GM21360 (cell line): ENCODE data around the gene NDUFB7.
"Not testable (repeated sequence)": the region's sequence is repeated elsewhere in the genome, so short reads cannot be mapped to it uniquely, and the experiment has no call there.

Experiments
- ATAC-seq: cut with Tn5 transposase; IDR thresholded peaks from one replicate; pipeline ENCODE4 v1.9.1; 2021; ENCODE audit warnings: mild to moderate bottlenecking, moderate library complexity; ENCODE audit not compliant: unreplicated experiment

Gene NDUFB7

DNA sequence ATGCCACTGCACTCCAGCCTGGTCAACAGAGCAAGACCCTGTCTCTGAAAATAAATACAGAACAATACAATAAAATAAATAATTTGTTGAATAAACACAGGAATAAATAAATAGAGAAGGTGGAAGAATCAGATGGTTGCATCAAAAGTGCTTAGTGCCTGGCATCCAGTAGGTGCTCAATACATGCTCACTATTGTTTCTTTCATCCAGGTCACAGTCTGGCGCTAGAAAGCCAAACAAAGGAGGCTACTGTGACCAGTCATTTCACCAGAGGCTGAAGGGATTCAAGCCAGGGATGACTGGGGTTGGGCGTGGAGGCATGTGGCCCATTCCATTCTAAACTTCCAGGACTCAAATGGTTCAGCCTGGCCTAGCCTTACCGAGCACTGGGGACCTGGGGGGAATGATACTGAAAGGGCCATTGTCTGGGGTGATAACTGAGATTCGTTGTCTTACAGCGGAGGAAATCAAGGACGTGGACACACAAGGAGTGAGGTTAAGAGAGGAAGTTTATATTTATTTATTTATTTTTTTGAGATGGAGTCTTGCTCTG, 3.6 kb upstream of the NDUFB7 start:
- no peak for ATAC-seq

DNA sequence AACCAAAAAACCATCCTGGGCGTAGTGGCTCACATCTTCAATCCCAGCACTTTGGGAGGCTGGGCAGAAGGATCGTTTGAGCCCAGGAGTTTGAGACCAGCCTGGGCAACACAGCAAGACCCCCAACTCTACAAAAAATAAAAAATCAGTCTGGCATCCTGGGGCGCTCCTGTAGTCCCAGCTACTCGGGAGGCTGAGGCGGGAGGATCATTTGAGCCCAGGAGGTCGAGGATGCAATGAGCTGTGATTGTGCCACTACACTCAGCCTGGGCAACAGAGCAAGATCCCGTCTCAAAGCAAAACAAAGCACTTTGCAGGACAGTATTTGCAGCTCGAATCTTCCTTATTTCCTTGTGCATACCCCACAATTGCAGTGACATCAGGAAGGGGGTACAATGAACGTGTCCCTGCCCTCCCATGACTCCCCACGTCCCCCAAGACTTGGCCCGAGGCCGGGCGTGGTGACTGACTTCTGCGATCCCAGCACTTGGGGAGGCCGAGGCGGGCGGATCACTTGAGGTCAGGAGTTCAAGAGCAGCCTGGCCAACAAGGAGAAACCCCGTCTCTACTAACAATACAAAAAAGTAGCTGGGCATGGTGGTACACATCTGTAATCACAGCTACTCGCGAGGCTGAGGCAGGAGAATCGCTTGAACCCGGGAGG, 870 bp downstream of the NDUFB7 start:
- ATAC-seq: no peak

DNA sequence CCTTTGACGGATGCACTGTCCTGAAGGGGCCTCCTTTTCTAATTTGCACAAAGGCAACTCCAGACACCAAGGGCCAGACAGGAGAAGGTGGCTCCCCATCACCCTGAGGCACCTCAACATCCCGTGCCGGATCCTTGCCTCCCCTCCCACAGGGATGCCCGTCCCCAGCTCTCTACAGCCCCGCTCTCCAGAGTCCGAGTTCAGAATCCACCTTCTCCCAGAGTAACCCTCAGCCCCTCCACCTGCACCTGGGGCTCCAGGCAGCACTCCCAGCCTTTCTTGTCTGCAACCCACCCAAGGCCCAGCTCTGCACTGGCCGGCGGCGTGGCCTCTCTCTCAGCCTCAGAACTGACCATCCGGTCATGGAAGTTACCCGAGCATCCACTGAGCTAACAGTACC, 4.8 kb downstream of the NDUFB7 start:
- no peak for ATAC-seq

DNA sequence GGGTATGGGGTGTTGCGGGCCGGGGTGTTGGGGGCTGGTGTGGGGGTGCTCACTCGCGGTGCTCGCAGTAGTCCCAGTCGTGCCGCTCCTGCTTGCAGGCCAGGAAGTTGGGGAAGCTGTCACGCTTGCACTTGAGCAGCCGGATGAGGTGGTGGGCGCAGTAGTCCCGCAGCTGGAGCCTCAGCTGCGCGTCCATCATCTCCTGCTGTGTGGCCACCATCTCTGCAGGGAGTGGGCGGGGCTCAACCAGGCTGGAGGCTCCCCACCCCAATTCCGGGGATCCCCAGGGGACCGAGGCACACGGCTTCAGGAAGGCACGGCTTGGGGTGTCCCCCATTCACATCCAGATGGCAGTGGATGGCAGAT, 5.2 kb downstream of the NDUFB7 start:
- no peak for ATAC-seq

DNA sequence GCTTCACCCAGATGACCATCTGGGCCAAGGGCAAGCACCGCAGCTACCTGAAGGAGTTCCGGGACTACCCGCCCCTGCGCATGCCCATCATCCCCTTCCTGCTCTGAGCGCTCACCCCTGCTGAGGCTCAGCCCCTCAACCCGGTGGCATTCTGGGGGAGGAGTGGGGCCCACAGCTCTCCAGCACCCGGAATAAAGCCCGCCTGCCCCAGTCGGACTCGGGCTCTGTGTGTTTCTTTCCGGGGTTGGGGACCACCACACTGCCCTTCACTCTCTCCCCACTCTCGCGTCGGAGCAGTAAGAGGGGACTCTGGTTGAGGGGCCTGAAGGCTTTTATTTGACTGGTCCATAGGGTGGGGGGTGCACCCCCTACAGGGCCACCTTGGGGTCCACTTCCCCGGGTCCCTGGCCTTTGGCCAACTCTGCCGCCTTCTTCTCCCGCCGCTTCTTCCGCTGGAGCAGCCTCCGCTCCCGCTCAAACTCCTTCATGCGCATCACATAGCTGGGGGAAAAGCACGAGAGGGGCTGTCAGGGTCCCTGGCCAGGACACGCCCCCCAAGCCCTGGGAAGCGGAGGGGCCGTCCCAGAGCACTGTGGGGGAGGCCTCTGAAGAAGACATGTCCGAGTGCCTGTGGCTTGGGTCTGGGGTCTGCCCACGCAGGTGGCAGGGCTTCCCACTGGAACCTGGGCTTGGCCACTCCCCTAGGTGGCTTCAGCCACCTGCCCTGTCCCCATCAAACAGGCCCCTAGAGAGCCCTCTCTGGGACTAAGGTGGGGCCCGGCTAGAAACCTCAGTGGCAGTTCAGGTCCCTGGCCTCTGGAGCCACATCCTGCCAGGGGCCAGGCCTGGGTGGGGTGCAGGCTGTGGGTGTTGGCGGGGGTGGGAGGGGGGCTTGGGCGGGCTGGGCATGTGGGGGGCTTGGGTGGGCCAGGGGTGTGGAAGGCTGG, 5.8 kb downstream of the NDUFB7 start:
- ATAC-seq: no peak

DNA sequence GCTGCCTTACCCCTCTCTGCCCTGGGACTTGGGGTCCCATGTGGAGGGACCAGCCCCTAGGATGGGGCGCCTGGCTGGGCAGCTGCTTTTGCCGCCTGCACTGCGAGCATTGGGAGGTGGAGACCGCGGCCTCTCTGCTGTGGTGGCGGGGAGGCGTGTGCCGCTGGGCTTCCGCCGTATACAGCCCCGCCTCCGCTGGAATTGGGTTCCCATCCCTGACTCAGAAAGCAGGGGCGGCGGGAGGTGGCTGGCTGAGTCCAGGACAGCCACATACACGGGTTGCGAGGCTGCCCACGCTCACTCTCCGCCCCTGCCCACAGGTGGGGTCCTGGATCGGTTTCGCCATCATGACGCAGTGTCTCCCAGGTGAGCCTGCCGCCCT, 6.6 kb downstream of the NDUFB7 start:
- ATAC-seq: no peak

DNA sequence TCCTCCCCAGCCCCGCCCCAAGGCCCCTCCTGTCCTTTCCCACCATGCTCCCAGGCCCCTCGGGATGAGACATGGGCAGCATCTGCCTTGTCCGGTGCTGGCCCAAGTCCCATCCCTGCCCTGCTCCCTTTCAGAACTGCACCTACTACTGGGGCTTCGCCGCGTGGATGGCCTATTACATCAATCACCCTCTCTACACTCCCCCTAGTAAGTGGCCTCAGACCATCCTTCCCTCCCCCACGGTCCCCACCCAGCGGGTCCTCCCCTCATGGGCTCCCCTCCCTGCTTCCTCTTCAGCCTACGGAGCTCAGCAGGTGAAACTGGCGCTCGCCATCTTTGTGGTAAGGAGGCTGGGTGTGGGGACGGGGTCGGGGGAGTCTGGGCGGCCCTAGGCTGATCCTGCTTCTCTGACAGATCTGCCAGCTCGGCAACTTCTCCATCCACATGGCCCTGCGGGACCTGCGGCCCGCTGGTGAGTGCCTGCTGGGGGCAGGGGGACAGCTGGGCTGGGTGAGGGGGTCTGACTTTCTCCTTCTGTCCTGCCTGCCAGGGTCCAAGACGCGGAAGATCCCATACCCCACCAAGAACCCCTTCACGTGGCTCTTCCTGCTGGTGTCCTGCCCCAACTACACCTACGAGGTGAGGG, 7.1 kb downstream of the NDUFB7 start:
- not testable (repeated sequence) for ATAC-seq

DNA sequence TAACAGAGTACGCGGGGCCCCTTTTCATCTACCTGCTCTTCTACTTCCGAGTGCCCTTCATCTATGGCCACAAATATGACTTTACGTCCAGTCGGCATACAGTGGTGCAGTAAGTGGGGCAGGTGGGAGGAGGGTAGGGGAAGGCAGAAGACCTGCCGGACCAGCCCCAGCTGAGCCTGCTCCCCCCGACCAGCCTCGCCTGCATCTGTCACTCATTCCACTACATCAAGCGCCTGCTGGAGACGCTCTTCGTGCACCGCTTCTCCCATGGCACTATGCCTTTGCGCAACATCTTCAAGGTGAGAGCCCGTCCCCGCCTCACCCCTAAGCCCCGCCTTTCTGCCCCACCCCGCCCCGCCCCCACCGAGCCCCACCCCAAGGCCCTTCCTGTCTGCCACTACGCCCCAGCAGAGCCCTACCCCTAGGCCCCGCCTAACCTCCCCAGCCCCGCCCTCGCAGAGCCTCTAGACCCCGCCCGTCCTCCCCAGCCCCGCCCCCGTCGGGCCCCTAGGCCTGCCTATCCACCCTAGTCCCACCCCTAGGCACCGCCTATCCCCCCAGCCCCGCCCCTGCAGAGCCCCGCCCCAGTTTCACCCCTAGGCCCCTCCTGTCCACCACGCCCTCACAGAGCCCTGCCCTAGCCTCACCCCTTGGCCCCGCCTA, 7.7 kb downstream of the NDUFB7 start:
- no peak for ATAC-seq

DNA sequence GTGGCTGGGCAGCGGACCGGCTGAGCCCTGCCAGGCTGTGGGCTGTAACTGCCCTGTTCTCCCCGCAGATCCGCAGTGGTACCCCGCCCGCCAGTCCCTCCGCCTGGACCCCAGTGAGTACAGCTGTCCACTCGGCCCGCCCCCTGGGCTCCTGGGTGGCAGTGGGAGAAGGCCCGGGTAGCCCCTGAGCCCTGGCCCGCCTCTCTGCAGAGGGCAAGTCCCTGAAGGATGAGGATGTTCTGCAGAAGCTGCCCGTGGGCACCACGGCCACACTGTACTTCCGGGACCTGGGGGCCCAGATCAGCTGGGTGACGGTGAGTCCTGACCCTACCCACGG, 8.3 kb downstream of the NDUFB7 start:
- no peak for ATAC-seq

DNA sequence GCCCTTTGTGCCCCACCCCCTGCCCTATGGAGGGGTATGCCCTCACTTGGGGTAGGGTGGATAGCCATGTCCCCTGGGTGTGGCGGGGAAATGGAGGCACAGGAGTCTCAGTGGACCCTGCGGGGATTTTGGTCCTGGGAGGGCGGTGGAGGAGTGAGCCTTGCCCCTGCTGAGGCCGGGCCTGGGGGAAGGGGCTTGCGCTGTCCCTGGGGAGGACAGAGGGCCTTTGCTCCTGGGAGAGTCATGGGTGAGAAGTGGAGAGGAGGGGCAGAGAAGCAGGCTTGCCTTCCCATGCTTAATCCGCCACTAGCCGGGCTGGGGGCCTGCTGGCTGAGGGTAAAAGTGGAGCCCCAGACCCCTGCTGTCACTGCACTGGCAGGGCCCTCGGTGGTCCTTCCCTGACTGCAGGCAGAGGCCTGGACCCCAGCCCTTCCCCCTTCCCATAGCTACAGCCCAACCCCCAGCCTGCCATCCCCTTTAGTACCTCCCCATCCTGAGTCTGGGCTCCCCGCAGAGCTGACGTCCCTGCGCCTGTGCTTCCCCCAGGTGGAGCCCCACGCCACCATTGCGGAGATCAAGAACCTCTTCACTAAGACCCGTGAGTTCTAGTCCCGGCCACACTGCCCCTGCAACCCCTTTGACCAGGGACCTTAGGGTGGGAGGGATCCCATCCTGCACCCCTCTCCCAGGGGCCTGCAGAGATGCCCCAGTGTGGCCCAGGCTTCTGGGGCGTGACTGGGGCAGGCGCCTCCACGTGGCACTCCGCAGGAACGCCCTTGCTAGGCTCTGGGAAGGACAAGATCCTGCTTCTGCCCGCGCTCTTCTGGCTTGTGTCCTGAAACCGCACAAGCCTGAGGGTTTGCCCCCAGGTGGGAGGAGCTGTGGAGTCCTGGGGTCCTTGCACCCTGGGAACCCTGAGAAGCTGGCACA, 8.9 kb downstream of the NDUFB7 start:
- ATAC-seq: no peak

DNA sequence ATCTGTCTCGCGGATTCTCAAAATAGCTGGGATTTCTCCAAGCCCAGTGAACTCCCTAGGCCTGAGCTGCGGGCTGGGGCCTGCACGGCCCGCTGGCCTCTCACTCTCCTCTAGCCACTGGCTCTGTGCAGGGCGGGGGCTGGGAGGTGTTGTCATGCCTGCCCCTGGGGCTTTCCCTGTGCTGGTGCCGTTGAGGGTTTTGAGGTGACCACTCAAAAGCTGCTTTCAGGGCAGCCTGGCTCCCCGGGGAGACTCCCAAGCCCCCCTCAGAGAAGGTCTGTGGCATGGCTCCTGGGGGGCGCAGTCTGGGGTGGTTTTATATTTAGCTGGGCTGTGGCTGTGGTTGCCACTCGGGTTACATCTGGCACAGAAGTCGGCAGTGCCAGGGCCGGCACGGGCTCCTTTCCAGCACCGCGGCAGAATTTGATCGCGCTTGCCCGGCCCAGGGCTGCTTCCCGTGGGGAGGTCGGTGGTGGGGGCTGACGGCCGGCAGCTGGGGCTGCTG, 10.0 kb downstream of the NDUFB7 start:
- no peak for ATAC-seq

DNA sequence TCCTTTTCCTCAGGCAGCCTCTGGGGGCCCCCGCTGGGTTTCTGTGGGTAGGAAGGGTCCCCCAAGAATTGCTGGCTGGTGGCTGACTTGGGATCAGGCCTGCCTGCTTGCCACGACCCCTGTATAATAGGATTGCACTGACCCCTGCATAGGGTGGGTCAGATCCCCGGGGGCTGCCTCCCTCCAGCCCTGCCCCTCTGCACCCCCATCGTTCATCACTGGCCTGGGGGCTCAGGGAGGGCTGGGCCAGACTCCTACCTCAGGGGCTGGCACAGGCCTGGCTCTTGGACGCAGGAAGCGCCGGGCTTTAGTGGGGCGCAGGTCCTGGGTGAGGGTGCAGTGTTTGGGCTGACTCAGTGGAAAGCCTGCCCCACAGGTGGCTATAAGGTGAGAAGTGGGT, 10.6 kb downstream of the NDUFB7 start:
- ATAC-seq: no peak

DNA sequence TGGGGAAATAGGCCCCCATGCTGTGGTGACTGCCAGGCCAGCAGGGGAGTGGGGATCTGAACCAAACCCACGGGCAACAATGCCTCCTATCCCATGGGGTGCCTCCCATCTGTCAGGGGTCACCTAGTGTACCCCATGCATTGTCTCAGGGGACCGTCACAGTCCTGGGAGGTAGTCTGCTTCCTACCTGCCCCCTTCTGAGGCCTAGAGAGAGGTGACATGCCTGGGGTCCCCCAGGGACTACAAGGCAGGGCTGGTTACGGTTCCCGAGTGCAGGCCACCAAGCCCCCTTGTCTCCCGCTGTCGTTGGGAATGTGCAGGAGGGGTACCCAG, 11.1 kb downstream of the NDUFB7 start:
- ATAC-seq: no peak

DNA sequence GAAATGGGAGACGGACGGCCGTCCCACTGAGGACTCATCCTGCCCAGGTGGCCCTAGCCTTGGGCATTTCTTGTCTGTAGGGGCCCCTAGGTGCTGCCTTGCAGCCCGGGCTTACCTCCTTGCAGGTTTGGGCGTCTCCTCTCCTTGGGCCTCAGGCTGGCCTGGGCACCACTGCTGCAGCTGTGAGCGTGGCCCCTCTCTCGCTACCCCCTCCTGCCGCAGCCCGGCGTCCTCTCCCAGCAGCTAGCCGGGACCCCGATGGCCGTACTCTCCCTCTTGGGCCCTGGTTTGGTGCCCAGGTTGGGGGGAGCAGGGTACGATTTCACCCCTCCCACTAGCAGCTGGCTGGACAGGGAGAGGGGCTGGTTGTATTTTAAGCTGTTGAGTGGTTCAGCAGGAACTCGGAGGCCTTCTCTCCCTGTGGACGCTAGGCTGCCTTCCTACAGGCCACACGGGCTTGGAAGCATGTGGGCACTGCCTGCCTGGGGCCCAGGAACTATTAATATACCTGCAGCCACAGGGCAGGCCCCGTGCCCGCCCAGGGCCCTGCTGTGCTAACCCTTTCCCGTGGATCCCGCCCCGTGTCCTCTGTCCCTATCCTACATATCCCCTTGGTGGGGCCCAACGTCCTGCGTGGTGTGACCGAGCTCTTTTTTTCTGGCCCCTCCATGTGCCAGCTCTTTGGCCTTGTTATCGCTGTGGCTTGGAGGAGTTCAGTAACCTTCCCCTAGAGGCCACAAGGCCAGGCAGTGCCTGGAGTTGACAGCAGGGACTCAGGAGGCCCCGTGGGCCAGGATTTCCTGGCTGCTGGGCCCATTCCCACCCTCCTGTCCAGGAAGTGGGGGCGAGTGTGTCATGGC, 11.7 kb downstream of the NDUFB7 start:
- no peak for ATAC-seq

DNA sequence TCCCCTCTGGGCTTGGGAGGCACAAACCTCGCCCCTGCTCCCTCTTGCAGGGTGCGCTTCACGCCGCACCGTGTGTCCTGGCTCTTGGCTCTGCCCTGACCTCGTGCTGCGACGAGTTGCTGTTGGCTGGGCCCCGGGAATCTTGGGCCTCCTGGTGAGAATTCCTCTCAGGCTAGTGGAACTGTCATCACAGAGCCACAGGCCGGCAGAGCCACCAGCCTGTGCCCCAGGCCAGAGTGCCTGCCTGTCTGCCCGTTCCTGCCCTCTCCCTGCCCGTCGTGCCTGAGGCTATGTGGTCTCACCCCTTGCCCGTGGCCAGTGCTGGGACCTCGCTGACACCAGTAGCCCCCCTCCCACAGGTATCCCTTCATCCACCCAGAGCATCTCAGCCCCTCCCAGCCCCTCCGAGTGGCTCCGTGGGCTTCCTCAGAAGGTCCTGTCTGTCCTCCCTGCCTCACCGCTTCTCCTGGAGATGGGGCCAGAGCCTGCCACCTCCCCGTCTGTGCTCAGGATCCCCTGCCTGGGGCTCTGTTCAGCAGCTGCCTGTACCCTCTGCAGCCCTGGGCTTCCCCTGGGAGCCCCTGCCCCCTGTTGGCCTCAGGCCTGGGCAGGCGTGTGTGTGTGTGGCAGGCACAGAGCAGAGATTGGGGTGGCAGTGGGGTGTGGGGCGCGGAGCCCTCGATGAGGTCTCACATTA, 13.3 kb downstream of the NDUFB7 start:
- no peak for ATAC-seq

DNA sequence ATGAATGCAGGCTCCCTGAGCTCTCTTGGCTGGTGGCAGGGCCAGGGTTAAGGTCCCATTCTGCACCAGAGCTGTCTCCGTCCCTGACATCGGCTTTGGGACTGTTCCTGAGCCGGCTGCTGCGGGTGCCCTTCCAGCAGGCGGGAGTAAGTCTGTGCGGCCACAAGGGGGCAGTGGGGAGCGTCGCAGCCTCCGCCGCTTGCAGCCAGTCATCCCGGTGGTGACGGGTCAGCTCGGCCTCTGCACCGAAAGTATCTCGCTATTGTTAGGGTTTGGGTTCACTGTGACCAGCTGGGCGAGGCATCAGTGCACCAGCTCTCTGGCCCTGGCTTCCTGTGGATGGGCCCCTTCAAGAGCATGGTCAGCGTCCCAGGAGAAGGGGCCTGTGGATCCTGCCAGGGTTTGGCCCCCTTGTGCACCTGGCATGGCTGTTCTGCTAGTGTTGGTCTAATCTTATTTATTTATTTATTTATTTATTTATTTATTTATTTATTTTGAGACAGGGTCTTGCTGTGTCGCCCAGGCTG, 15.1 kb downstream of the NDUFB7 start:
- ATAC-seq: no peak

DNA sequence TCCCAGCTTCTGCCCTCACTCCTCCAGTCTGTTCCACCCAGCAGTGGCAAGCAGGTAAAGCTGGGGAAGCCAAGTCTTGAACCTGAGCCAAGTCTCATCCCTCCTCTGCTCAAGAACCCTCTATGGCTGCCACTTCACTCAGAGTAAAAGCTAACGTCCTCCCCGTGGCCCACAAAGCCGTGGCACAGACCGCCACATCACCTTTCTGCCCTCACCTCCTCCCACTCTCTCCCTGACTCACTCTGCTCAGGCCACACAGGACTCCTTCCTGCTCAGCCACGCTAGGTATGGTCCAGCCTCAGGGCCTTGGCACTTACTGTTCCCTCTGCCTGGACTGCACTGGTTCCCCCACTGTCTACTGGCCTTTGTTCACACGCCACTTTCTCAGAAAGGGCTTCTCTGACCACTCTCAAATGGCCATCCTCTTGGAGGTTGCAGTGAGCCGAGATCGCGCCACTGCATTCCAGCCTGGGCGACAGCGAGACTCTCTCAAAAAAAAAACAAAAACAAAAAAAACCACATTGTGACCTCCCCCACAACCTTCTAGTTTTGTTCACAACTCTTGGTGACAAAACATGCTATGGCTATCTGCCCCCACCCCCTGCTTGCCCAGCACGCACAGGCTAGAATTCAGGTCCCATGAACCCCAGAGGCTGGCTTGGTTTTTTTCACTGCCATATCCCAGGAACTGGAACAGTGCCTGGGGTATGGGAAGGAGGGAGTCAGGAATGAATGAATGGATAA, 15.8 kb downstream of the NDUFB7 start:
- ATAC-seq: no peak

DNA sequence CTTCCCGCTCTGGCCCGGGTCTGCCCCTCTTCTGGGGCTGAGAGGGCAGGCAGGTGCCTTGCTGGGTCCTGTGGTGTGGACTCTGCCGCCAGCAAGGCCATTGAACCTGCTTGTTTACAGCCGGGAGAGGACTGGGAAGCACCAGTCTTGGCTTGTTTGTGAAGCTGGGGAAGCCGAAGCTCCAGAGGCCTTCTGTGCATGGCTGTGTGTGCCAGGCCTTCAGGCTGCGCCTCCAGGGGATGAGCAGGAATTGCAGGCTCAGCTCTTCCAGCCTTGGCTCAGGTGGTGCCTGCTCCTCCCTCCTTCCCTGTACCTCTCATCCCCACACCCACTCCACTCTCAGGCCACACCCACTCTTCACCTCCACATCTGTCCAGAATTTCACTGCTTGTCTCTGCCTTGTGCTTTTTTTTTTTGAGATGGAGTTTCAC, 17.5 kb downstream of the NDUFB7 start:
- ATAC-seq: no peak
